CD4-positive, alpha-beta T cell (primary cell): Measurements from ENCODE around the gene ZBTB46. TPM values are rescaled to one million over a fixed set of nuclear protein-coding genes. Genes with fewer than 3 reads are reported as not detected.
A peak's percentile ranks its signal among the peaks of the same experiment; 100 is the strongest.
"Not testable (repeated sequence)": the region's sequence is repeated elsewhere in the genome, so short reads cannot be mapped to it uniquely, and the experiment has no call there.

Source experiments
- ATAC-seq: fragments of 200-7000 bp; cut with Tn5 transposase; one replicate; pipeline ENCODE4 v1.10.0; 2022; ENCODE audit warnings: mild to moderate bottlenecking; ENCODE audit not compliant: poor library complexity
- CTCF ChIA-PET: fragments of 350-600 bp; sonication (Branson Sonifier 250); formaldehyde crosslinking; loops from one replicate; lab custom pipeline; 2021; ENCODE audit warnings: antibody characterized with exemption, inconsistent platforms; lab: Charles Lee
- POLR2A ChIA-PET: fragments of 350-600 bp; sonication (Branson Sonifier 250); formaldehyde crosslinking; loops from one replicate; lab custom pipeline; 2021; ENCODE audit warnings: antibody characterized with exemption, inconsistent platforms; lab: Charles Lee
- DNase-seq, 14 experiments: peaks; one replicate each; pipeline ENCODE4 v3.0.0-alpha.2; 2013 to 2020; ENCODE audit warnings: mixed read lengths in 2 of 14
- H3K27ac ChIP-seq, 2 donors: one replicate each; pipeline versions ENCODE4 v1.5.1 to v1.7.0; 2013; ENCODE audit warnings: low read length in 2 of 2, low read depth in 1 of 2, mild to moderate bottlenecking in 1 of 2
- H3K27me3 ChIP-seq, 2 experiments: 1 replicate in 1 of 2; 2 replicates in 1 of 2; pipeline versions ENCODE4 v1.6.1 to v1.7.0; 2013; ENCODE audit warnings: low read length in 2 of 2, control low read depth in 1 of 2, mild to moderate bottlenecking in 1 of 2, moderate library complexity in 1 of 2; ENCODE audit not compliant: insufficient read depth in 2 of 2, control insufficient read depth in 1 of 2
- H3K36me3 ChIP-seq: one replicate; pipeline ENCODE4 v1.6.1; 2013; ENCODE audit warnings: low read length, control low read depth; ENCODE audit not compliant: insufficient read depth
- H3K4me1 ChIP-seq: one replicate; pipeline ENCODE4 v1.6.1; 2013; ENCODE audit warnings: low read length, control low read depth; ENCODE audit not compliant: insufficient read depth
- H3K4me3 ChIP-seq: one replicate; pipeline ENCODE4 v1.5.1; 2013; ENCODE audit warnings: mild to moderate bottlenecking, low read length, moderate library complexity
- H3K9me3 ChIP-seq, 2 experiments: 1 replicate in 1 of 2; 2 replicates in 1 of 2; pipeline versions ENCODE4 v1.6.1 to v1.7.0; 2013; ENCODE audit warnings: low read length in 2 of 2, mild to moderate bottlenecking in 2 of 2, control low read depth in 1 of 2, moderate library complexity in 1 of 2; ENCODE audit not compliant: control insufficient read depth in 1 of 2, insufficient read depth in 1 of 2
- H3K27ac Mint-ChIP-seq: one replicate; pipeline ENCODE4 v1.8.0; 2020; ENCODE audit warnings: mixed read lengths
- H3K27me3 Mint-ChIP-seq: one replicate; pipeline ENCODE4 v1.8.0; 2021; ENCODE audit warnings: mixed read lengths
- H3K36me3 Mint-ChIP-seq: one replicate; pipeline ENCODE4 v1.8.0; 2021; ENCODE audit warnings: low read depth, mixed read lengths
- H3K4me1 Mint-ChIP-seq: one replicate; pipeline ENCODE4 v1.8.0; 2021; ENCODE audit warnings: low read depth, mixed read lengths
- H3K4me3 Mint-ChIP-seq: one replicate; pipeline ENCODE4 v1.8.0; 2020; ENCODE audit warnings: mild to moderate bottlenecking, mixed read lengths
- H3K9me3 Mint-ChIP-seq: one replicate; pipeline ENCODE4 v1.8.0; 2020; ENCODE audit warnings: mixed read lengths
- CTCF ChIP-seq: fragments of 200-600 bp; IDR thresholded peaks from one replicate; pipeline ENCODE4 v1.8.0; 2022; ENCODE audit warnings: antibody characterized with exemption, mild to moderate bottlenecking
- intact Hi-C, 2 experiments: fragments of 100-400 bp; cut with DNase I in 1 of 2; cut with micrococcal nuclease in 1 of 2; formaldehyde crosslinking; loops; one replicate each; pipeline versions ENCODE4 v1.15.1 to v1.9.0; 2023 to 2025; cut with DNase I, micrococcal nuclease
- total RNA-seq, 174 experiments: library from RNA in 2 of 174; stranded (reverse) in 2 of 174; gene quantifications; one replicate each; pipeline ENCODE4 v1.2.3 and lab custom pipeline; 2021 to 2026

ZBTB46 gene
- total RNA-seq, 2 experiments from 2014 or later, result 0.08 to 0.34 TPM

GRCh38 chr20:63731410-63731809 lies 99.7 kb downstream of the ZBTB46 start:
- peaks cover 44% of the 10 kb centered on the region for H3K4me1 Mint-ChIP-seq
- no peak overlapping the region for H3K4me3 Mint-ChIP-seq
- H3K27me3 Mint-ChIP-seq, result no peaks in the 10 kb centered on the region
- TF ChIP-seq CTCF, result no peak
- Histone ChIP-seq H3K27me3 (no peaks in the 10 kb centered on the region), H3K4me1 (peaks cover 83% of the 10 kb centered on the region), H3K4me3 (no peak overlapping the region), H3K36me3 (peaks cover 38% of the 10 kb centered on the region), H3K27ac (no peak overlapping the region), H3K9me3 (no peaks in the 10 kb centered on the region)
- intact Hi-C loops, result loop anchor here in 1 of 2 experiments (10.0 kb wide), 1 partner anchor 77 kb away; the partner anchor contains the start of genes RTEL1 and STMN3
- ChIA-PET CTCF (no interaction called here), POLR2A (interaction anchor here (0.6 to 5.0 kb wide), 4 partner anchors 19 to 99 kb away, joined by 3 to 27 read pairs (median 3); partner anchors contain the start of genes ARFRP1, STMN3 and ZGPAT)
- H3K27ac Mint-ChIP-seq, result no peak overlapping the region
- peaks cover 42% of the 10 kb centered on the region for H3K36me3 Mint-ChIP-seq
- no peak for DNase-seq
- no peak for ATAC-seq
- H3K9me3 Mint-ChIP-seq, result no peaks in the 10 kb centered on the region

- not testable (repeated sequence) for H3K27ac Mint-ChIP-seq, ATAC-seq
- intact Hi-C loops, result loop anchor here in 1 of 2 experiments (10.0 kb wide), 1 partner anchor 75 kb away; the partner anchor contains the start of genes RTEL1 and STMN3
Measured at GRCh38 chr20:63730189-63730733, 100.8 kb downstream of the ZBTB46 start.

GRCh38 chr20:63722967-63723622 lies 108.0 kb downstream of the ZBTB46 start:
- H3K4me3 Mint-ChIP-seq, ATAC-seq, H3K27ac ChIP-seq, H3K4me3 ChIP-seq, intact Hi-C loops, H3K27ac Mint-ChIP-seq, H3K27me3 ChIP-seq, DNase-seq, H3K9me3 Mint-ChIP-seq, H3K27me3 Mint-ChIP-seq: not testable (repeated sequence)
- Histone ChIP-seq H3K9me3 (peaks cover 16 to 22% of the 10 kb centered on the region in 2 experiments), H3K36me3 (peaks cover 37% of the 10 kb centered on the region), H3K4me1 (peaks cover 33% of the 10 kb centered on the region)
- POLR2A ChIA-PET, result interaction anchor here (1.0 kb wide), 1 partner anchor 15 kb away, joined by 3 read pairs; the partner anchor contains the start of genes ARFRP1 and ZGPAT
- Mint-ChIP-seq H3K4me1 (peaks cover 41% of the 10 kb centered on the region), H3K36me3 (peaks cover 79% of the 10 kb centered on the region)
- CTCF ChIA-PET, result interaction anchor here (2.3 kb wide), 1 partner anchor 13 kb away, joined by 4 read pairs; the partner anchor contains the start of gene LIME1

More at GRCh38 chr20:63730189-63730733, 100.8 kb downstream of the ZBTB46 start:
- H3K9me3 ChIP-seq, CTCF ChIA-PET, H3K9me3 Mint-ChIP-seq, H3K27me3 ChIP-seq, H3K27me3 Mint-ChIP-seq, H3K4me3 Mint-ChIP-seq: not testable (repeated sequence)
- H3K4me3 ChIP-seq, result peak overlapping the region; percentile 6
- Mint-ChIP-seq H3K36me3 (peaks cover 45% of the 10 kb centered on the region), H3K4me1 (peaks cover 37% of the 10 kb centered on the region)
- POLR2A ChIA-PET, result interaction anchor here (0.7 to 5.0 kb wide), 3 partner anchors 21 to 105 kb away, joined by 3 to 27 read pairs (median 3); partner anchors contain the start of genes ARFRP1 and ZGPAT
- H3K4me1 ChIP-seq, result peaks cover 72% of the 10 kb centered on the region
- DNase-seq, result peak in 2 of 14 experiments; percentile 15 to 18
- peak overlapping the region; percentile 32 to 43 for H3K27ac ChIP-seq
- peaks cover 37% of the 10 kb centered on the region for H3K36me3 ChIP-seq

- POLR2A ChIA-PET, result no interaction called here
- no peaks in the 10 kb centered on the region for H3K27me3 Mint-ChIP-seq
- CTCF ChIA-PET, result interaction anchor here (0.7 to 1.1 kb wide), 2 partner anchors 67 to 77 kb away, joined by 3 read pairs; no protein-coding TSS in a partner anchor
- no peak overlapping the region for H3K4me3 Mint-ChIP-seq
- H3K4me3 ChIP-seq, result no peak overlapping the region
- ATAC-seq (no peak), DNase-seq (no peak)
- H3K36me3 ChIP-seq, result peaks cover 60% of the 10 kb centered on the region
- H3K36me3 Mint-ChIP-seq, result peaks cover 88% of the 10 kb centered on the region
- peaks cover 19% of the 10 kb centered on the region for H3K4me1 ChIP-seq
- H3K27ac Mint-ChIP-seq, result no peak overlapping the region
- H3K27me3 ChIP-seq, result no peaks in the 10 kb centered on the region
- H3K27ac ChIP-seq, result no peak overlapping the region
- peaks cover 39% of the 10 kb centered on the region for H3K4me1 Mint-ChIP-seq
- H3K9me3 Mint-ChIP-seq, result peaks cover 5% of the 10 kb centered on the region
- intact Hi-C loops, result no loop called here
- H3K9me3 ChIP-seq, result peaks cover 21 to 23% of the 10 kb centered on the region in 2 experiments
- TF ChIP-seq CTCF, result no peak
Measured at GRCh38 chr20:63718996-63719395, 112.1 kb downstream of the ZBTB46 start.
